ENCODE measurements around the gene CSF1R.

Gene CSF1R

GRCh38 chr5:150022681-150023080, 63.7 kb downstream of the CSF1R start:
- DNase-seq = no peak

- peak; percentile 85 for DNase-seq
These were observed 64.2 kb downstream of the CSF1R start for GRCh38 chr5:150022158-150022531.

- no peak for DNase-seq
These were observed 64.7 kb downstream of the CSF1R start for GRCh38 chr5:150021491-150022157.

- DNase-seq = no peak
These were observed 66.1 kb downstream of the CSF1R start for GRCh38 chr5:150020249-150020648.

GRCh38 chr5:150017226-150018005, 68.9 kb downstream of the CSF1R start:
- DNase-seq = peak; percentile 90

GRCh38 chr5:150016537-150016936, 69.8 kb downstream of the CSF1R start:
- DNase-seq = no peak

GRCh38 chr5:150015415-150015814, 70.9 kb downstream of the CSF1R start:
- DNase-seq = no peak

GRCh38 chr5:150014456-150014855, 71.9 kb downstream of the CSF1R start:
- no peak for DNase-seq

GRCh38 chr5:150013931-150014330, 72.4 kb downstream of the CSF1R start:
- DNase-seq = no peak

- DNase-seq = no peak
These were observed 76.5 kb downstream of the CSF1R start for GRCh38 chr5:150009671-150010387.

- DNase-seq = no peak
These were observed 79.3 kb downstream of the CSF1R start for GRCh38 chr5:150007050-150007449.

- no peak for DNase-seq
These were observed 80.0 kb downstream of the CSF1R start for GRCh38 chr5:150006318-150006717.

Measured in HCEC 1CT (cell line).